ENCODE data around the gene HEG1. TPM values are rescaled to one million over a fixed set of nuclear protein-coding genes. Genes with fewer than 3 reads are reported as not detected.

The HEG1 gene
- total RNA-seq, 1 experiment from 2014 or later = 8.6 TPM

- CTCF ChIA-PET = interaction anchor here (0.6 to 1.5 kb wide), 2 partner anchors 10 to 601 kb away, joined by 3 to 4 read pairs; no protein-coding TSS in a partner anchor
- intact Hi-C loops (cut with micrococcal nuclease) = no loop called here
- H3K4me1 Mint-ChIP-seq (ENCODE audit: insufficient read depth, unreplicated experiment) = peaks cover 23% of the 10 kb centered on the region
These were observed 70.4 kb downstream of the HEG1 start for GRCh38 chr3:124985349-124985748.

GRCh38 chr3:124984754-124985153 is 71.0 kb downstream of the HEG1 start:
- H3K4me1 Mint-ChIP-seq (ENCODE audit: insufficient read depth, unreplicated experiment) = peaks cover 23% of the 10 kb centered on the region
- CTCF ChIA-PET = interaction anchor here (0.6 to 1.5 kb wide), 2 partner anchors 10 to 601 kb away, joined by 3 to 4 read pairs; no protein-coding TSS in a partner anchor

More at GRCh38 chr3:124985349-124985748, 70.4 kb downstream of the HEG1 start:
- Mint-ChIP-seq H3K9me3 (ENCODE audit: unreplicated experiment) (no peaks in the 10 kb centered on the region), H3K27me3 (ENCODE audit: insufficient read depth, unreplicated experiment) (no peaks in the 10 kb centered on the region), H3K4me3 (ENCODE audit: unreplicated experiment) (peak overlapping the region; percentile 15), H3K36me3 (ENCODE audit: insufficient read depth, unreplicated experiment) (peaks cover 35% of the 10 kb centered on the region), H3K27ac (ENCODE audit: low read depth, unreplicated experiment) (peak overlapping the region; percentile 95)
- TF ChIP-seq CTCF (IDR thresholded peaks at IDR 0.05; ENCODE audit: unreplicated experiment) = no peak
- BruUV-seq (replicated peaks) = no TSS peak
- peak; percentile 78 for DNase-seq (ENCODE audit: unreplicated experiment)
- POLR2A ChIA-PET = interaction anchor here (0.7 to 1.2 kb wide), 3 partner anchors 22 to 391 kb away, joined by 3 read pairs; no protein-coding TSS in a partner anchor

GRCh38 chr3:124982855-124983254 is 72.9 kb downstream of the HEG1 start:
- Mint-ChIP-seq H3K9me3 (ENCODE audit: unreplicated experiment) (no peaks in the 10 kb centered on the region), H3K36me3 (ENCODE audit: insufficient read depth, unreplicated experiment) (peaks cover 26% of the 10 kb centered on the region), H3K27ac (ENCODE audit: low read depth, unreplicated experiment) (no peak overlapping the region), H3K4me1 (ENCODE audit: insufficient read depth, unreplicated experiment) (peaks cover 23% of the 10 kb centered on the region), H3K27me3 (ENCODE audit: insufficient read depth, unreplicated experiment) (no peaks in the 10 kb centered on the region), H3K4me3 (ENCODE audit: unreplicated experiment) (no peak overlapping the region)
- no peak for DNase-seq (ENCODE audit: unreplicated experiment)
- no peak for TF ChIP-seq CTCF (IDR thresholded peaks at IDR 0.05; ENCODE audit: unreplicated experiment)
- intact Hi-C loops (cut with micrococcal nuclease) = no loop called here
- ChIA-PET POLR2A (no interaction called here), CTCF (interaction anchor here (0.6 to 1.5 kb wide), 3 partner anchors 9 to 281 kb away, joined by 4 read pairs; no protein-coding TSS in a partner anchor)
- BruUV-seq (replicated peaks) = no TSS peak

More at GRCh38 chr3:124984754-124985153, 71.0 kb downstream of the HEG1 start:
- Mint-ChIP-seq H3K27me3 (ENCODE audit: insufficient read depth, unreplicated experiment) (no peaks in the 10 kb centered on the region), H3K36me3 (ENCODE audit: insufficient read depth, unreplicated experiment) (peaks cover 29% of the 10 kb centered on the region), H3K9me3 (ENCODE audit: unreplicated experiment) (no peaks in the 10 kb centered on the region), H3K27ac (ENCODE audit: low read depth, unreplicated experiment) (peak overlapping the region; percentile 95), H3K4me3 (ENCODE audit: unreplicated experiment) (peak overlapping the region; percentile 23)
- BruUV-seq (replicated peaks) = TSS peak; percentile 82
- no peak for DNase-seq (ENCODE audit: unreplicated experiment)
- no peak for TF ChIP-seq CTCF (IDR thresholded peaks at IDR 0.05; ENCODE audit: unreplicated experiment)
- intact Hi-C loops (cut with micrococcal nuclease) = no loop called here
- POLR2A ChIA-PET = interaction anchor here (0.9 to 1.2 kb wide), 2 partner anchors 53 to 391 kb away, joined by 3 read pairs; no protein-coding TSS in a partner anchor

GRCh38 chr3:124981472-124981871 is 74.3 kb downstream of the HEG1 start:
- H3K9me3 Mint-ChIP-seq (ENCODE audit: unreplicated experiment) = no peaks in the 10 kb centered on the region
- H3K4me3 Mint-ChIP-seq (ENCODE audit: unreplicated experiment) = no peak overlapping the region
- H3K27me3 Mint-ChIP-seq (ENCODE audit: insufficient read depth, unreplicated experiment) = no peaks in the 10 kb centered on the region
- intact Hi-C loops (cut with micrococcal nuclease) = no loop called here
- TF ChIP-seq CTCF (IDR thresholded peaks at IDR 0.05; ENCODE audit: unreplicated experiment) = no peak
- BruUV-seq (replicated peaks) = no TSS peak
- H3K27ac Mint-ChIP-seq (ENCODE audit: low read depth, unreplicated experiment) = no peak overlapping the region
- H3K4me1 Mint-ChIP-seq (ENCODE audit: insufficient read depth, unreplicated experiment) = peaks cover 19% of the 10 kb centered on the region
- ChIA-PET POLR2A (no interaction called here), CTCF (no interaction called here)
- H3K36me3 Mint-ChIP-seq (ENCODE audit: insufficient read depth, unreplicated experiment) = peaks cover 24% of the 10 kb centered on the region
- DNase-seq (ENCODE audit: unreplicated experiment) = no peak

All from MCF 10A (cell line).